Activated T-cell treated with anti-CD3 and anti-CD28 coated beads for 1 hour (primary cell): Measurements from ENCODE around the gene HOGA1.

Experiments
- DNase-seq: peaks from one replicate; pipeline ENCODE4 v3.0.0-alpha.2; 2020; ENCODE audit warnings: low read depth

The HOGA1 gene

DNA sequence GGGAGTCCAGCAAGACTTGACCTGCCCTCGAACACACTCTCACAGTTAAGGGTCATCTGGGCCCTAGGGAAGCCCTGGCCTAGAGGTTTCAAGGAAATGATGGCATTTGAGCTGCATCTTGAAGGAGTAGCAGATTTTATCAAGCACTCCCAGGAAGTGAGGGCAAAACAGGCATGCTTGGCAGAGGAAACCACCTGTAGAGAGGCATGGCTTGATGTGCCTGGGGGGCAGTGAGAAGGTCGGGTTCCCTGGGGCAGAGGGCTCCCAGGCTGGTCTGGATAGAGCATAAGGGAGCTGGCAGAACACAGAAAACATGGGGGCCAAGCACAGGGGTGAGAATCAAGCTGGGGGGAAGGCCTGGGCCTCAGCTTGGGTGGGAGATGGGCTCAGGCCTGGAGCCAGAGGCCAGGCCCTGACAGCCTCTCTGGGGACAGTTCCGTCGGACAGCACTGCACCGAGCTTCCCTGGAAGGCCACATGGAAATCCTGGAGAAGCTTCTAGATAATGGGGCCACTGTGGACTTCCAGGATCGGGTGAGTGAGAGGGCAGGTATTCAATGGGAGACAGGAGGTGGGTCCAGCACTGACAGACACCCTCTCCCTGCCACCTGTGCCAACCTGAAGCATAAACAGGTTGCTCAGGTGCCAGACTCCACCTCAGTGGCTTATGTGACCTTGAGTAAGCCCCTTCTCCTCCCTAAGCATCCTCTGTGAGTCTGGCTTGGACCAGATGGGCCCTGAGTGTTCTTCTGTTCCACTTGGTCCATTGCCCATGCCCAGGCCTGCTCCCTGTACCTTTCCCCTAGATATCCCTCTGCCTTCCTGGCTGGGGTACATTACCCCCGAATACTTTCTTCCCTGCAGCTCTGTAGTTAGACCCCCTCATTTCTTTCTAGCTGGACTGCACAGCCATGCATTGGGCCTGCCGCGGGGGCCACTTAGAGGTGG lies 3.5 kb upstream of the HOGA1 start:
- DNase-seq, result no peak

DNA sequence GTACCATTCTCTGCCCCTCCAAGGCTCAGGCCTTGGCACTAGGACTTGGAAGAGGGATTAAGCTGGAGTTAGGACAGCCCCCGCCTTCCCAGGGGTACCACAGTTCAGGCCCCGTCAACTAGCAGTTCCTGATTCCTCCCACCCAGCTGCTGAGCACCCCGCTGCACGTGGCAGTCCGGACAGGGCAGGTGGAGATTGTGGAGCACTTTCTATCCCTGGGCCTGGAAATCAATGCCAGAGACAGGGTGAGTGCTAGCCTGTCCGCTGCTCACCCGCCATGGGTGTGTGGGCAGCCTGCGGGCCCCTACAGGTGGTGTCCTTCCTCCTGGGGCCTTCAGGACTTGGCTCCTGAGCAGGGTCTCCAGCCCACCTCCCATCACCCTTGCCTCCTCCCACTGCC lies 2.0 kb upstream of the HOGA1 start:
- no peak for DNase-seq

GRCh38 chr10:97583476-97583875 lies 713 bp upstream of the HOGA1 start:
- no peak for DNase-seq

DNA sequence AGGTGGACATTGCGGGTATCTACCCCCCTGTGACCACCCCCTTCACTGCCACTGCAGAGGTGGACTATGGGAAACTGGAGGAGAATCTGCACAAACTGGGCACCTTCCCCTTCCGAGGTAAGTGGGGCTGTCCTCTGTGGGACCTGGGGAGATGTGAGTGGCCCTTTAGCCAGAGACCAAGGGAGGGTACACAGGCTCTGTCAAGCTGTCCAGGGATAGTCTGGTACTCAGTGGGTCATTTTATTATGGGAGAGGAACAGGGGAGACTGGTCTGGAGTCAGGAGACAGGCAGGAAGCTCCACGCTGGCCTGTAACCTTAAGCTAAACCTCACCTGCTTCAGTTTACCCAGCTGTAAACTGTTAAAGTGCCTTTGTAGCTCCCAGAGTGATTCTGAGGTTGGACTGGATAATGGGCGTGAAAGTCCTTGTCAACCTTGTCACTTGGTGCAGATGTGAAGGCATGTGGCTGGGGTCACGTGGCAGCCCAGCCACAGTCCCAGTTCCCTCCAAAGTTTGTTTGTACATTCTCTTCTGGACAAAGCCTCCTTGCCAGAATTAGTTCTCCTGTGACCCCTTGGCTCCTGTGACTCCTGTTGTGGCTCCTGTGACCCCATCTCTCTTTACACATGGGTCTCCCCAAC lies 729 bp downstream of the HOGA1 start:
- no peak for DNase-seq

- DNase-seq, result no peak
These were observed 1.2 kb downstream of the HOGA1 start for GRCh38 chr10:97585439-97585811.

DNA sequence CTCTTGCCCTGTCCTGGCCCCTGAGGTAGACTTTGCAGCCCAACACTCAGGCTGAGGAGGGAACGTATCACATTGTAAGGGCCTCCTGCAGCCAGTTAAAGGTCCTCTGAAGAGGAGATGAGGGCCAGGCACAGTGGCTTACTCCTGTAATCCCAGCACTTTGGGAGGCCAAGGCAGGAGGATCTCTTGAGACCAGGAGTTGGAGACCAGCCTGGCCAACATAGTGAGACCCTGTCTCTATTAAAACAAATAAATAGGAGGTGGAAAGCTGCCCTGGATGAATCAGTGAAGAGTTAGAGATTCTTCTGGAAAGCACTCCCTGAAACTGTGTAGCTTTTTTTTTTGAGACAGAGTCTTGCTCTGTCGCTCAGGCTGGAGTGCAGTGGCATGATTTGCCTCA lies 3.0 kb downstream of the HOGA1 start:
- no peak for DNase-seq

GRCh38 chr10:97589479-97589878 lies 5.3 kb downstream of the HOGA1 start, which contains the start of gene C10orf62:
Gene C10orf62 (plus strand): TSS chr10:97589721. CDS start chr10:97589898, 177 bp downstream.
- no peak for DNase-seq

DNA sequence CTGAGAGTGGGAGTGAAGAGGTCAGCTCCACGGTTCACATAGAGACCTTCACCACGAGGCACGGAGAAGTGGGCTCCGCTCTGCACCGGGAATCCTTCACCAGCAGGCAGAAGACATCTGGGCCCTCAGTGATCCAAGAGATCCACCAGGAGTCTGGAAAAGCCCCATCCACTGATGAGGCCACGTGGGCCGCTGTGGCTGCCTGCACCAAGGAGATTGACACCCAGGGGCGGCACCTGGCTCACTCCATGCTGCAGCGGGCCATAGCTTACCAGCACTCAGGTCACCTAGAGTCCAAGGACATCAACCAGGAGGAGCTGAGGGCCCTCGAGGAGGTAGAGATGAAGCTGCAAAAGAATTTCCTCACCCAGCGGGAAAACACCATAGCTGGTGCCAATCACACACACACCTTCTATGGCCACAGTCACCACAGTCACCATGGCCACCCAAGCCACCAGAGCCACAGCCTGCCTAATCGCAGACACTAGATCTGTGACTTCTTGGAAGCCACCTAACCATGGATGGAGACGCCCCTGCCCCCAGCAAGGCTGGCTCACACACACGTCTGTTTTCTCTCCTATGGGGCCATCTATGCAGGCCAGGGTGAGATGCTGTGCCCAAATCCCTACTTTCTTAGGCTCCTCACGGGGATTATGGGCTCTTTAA lies 6.0 kb downstream of the HOGA1 start:
- DNase-seq, result no peak

- DNase-seq, result no peak
These were observed 6.7 kb downstream of the HOGA1 start for GRCh38 chr10:97590748-97591495.

- DNase-seq, result no peak
These were observed 9.2 kb downstream of the HOGA1 start for GRCh38 chr10:97593421-97593820.

- no peak for DNase-seq
These were observed 12.2 kb downstream of the HOGA1 start for GRCh38 chr10:97596101-97597082.

- no peak for DNase-seq
These were observed 13.6 kb downstream of the HOGA1 start for GRCh38 chr10:97597778-97598177.

DNA sequence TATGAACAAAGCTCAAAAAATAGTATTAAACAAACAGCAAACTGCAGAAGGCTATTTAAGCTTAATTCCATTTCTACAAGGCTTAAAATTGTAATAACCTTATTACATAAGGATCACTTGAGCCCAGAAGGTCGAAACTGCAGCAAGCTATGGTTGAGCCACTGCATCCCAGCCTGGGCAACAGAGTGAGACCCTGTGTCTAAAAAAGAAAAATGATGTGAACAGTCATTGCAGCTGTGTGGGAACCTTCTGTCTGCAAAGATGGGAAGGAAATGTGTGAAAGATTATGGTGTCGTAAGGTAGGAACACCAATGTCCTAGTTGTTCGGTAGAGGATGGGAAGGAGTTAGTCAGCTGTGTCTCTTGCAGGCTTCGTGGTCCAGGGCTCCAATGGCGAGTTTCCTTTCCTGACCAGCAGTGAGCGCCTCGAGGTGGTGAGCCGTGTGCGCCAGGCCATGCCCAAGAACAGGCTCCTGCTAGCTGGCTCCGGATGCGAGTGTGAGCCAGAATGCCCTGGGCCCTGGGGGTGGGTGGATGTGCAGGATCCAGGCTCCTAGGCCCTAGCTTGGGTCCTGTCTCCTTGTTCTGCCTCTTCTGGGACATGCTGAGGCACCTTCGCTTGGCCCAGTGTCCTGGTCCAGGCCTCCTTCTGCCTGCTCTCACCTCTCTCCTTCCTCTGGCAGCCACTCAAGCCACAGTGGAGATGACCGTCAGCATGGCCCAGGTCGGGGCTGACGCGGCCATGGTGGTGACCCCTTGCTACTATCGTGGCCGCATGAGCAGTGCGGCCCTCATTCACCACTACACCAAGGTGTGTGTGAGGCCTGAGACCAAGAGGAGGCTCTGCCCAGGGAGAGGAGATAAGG lies 14.4 kb downstream of the HOGA1 start:
- DNase-seq, result no peak

- no peak for DNase-seq
These were observed 15.1 kb downstream of the HOGA1 start for GRCh38 chr10:97599272-97599619.

- no peak for DNase-seq
These were observed 16.4 kb downstream of the HOGA1 start for GRCh38 chr10:97600616-97601015.

GRCh38 chr10:97601268-97602215 lies 17.4 kb downstream of the HOGA1 start:
- no peak for DNase-seq

DNA sequence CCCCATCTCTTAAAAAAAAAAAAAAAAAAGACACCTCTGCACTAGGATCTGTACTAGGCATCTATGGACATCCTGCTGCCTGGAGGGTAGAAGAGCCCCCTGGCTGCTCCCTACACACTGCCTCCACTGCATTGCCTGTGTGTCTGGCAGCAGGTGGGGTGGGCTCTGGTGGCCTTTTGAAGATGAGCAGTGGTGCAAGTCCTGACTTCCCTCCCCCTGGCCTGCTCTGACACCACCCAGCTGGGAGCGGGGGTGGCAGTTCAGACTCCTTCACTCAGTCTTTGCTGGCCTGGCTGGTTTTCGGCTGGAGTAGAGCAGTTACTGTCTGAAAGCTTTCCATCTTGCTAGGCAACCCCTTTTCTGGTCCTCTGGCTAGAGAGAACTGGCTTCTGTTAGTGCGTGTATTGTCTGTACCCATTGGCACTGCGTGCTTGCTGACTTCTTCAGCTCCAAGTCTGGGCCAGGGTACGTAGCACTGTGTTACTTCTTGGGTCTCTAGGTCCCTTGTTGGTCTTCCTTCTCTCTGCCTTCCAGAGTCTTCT lies 23.0 kb downstream of the HOGA1 start:
- no peak for DNase-seq

- no peak for DNase-seq
These were observed 24.9 kb downstream of the HOGA1 start for GRCh38 chr10:97608991-97609561.
